OCI-LY7 (cell line): ENCODE measurements around the gene SIRPB1. TPM values are rescaled to one million over a fixed set of nuclear protein-coding genes. Genes with fewer than 3 reads are reported as not detected.

Experiments
- BruUV-seq: library from RNA; stranded (reverse); fragments of 400-500 nt; replicated peaks from 2 replicates; lab custom pipeline; 2021; lab: Mats Ljungman, UMichigan
- CTCF ChIA-PET: fragments of 300-600 bp; sonication (Branson Sonifier 250); formaldehyde crosslinking; loops from one replicate; lab custom pipeline; 2022; ENCODE audit warnings: antibody characterized with exemption; ENCODE audit not compliant: unreplicated experiment; lab: Charles Lee
- POLR2A ChIA-PET: fragments of 300-600 bp; sonication (Branson Sonifier 250); formaldehyde crosslinking; loops from one replicate; lab custom pipeline; 2022; ENCODE audit warnings: antibody characterized with exemption; lab: Charles Lee
- DNase-seq: peaks from one replicate; pipeline ENCODE4 v3.0.0-alpha.2; 2015; ENCODE audit warnings: low spot score
- H2AFZ ChIP-seq: fragments of 200-600 bp; sonication (generic), shearing (Covaris generic); 2 replicates; pipeline ENCODE4 v1.6.1; 2014; ENCODE audit warnings: mild to moderate bottlenecking, antibody characterized with exemption, low read length, moderate library complexity
- H3K27ac ChIP-seq: fragments of 200-600 bp; sonication (generic); 2 replicates; pipeline ENCODE4 v1.5.1; 2014; ENCODE audit warnings: mixed run types, low read depth, mild to moderate bottlenecking, moderate library complexity, low read length, inconsistent platforms; ENCODE audit not compliant: poor library complexity, severe bottlenecking
- H3K36me3 ChIP-seq: fragments of 200-600 bp; sonication (generic); 2 replicates; pipeline ENCODE4 v1.6.1; 2014; ENCODE audit warnings: mild to moderate bottlenecking, antibody characterized with exemption, low read length, moderate library complexity, mixed read lengths; ENCODE audit not compliant: insufficient read depth
- H3K4me1 ChIP-seq: fragments of 200-600 bp; sonication (generic); 2 replicates; pipeline ENCODE4 v1.5.1; 2014; ENCODE audit warnings: mild to moderate bottlenecking, low read length; ENCODE audit not compliant: insufficient read depth, poor library complexity, severe bottlenecking
- H3K4me2 ChIP-seq: fragments of 200-600 bp; sonication (generic); 2 replicates; pipeline ENCODE4 v1.6.1; 2014; ENCODE audit warnings: mild to moderate bottlenecking, low read length
- H3K4me3 ChIP-seq: fragments of 200-600 bp; sonication (generic); 2 replicates; pipeline ENCODE4 v1.5.1; 2014; ENCODE audit warnings: mild to moderate bottlenecking, low read depth, low read length; ENCODE audit not compliant: poor library complexity, severe bottlenecking
- H3K79me2 ChIP-seq: fragments of 200-600 bp; sonication (generic); 2 replicates; pipeline ENCODE4 v1.6.1; 2016; ENCODE audit warnings: low read depth, mild to moderate bottlenecking, low read length, moderate library complexity, mixed read lengths; ENCODE audit not compliant: insufficient read depth
- H3K9me2 ChIP-seq: fragments of 200-600 bp; sonication (generic); 2 replicates; pipeline ENCODE4 v1.6.1; 2016; ENCODE audit warnings: mild to moderate bottlenecking, low read length, mixed read lengths; ENCODE audit not compliant: insufficient read depth
- H3K9me3 ChIP-seq: fragments of 200-600 bp; sonication (generic); 2 replicates; pipeline ENCODE4 v1.6.1; 2014; ENCODE audit warnings: mild to moderate bottlenecking, mixed run types, low read length, mixed read lengths
- H4K20me1 ChIP-seq: fragments of 200-600 bp; sonication (generic); 2 replicates; pipeline ENCODE4 v1.6.1; 2014; ENCODE audit warnings: mild to moderate bottlenecking, antibody characterized with exemption, low read length, moderate library complexity, mixed read lengths; ENCODE audit not compliant: insufficient read depth
- CTCF ChIP-seq: fragments of 200-600 bp; sonication (generic); conservative IDR thresholded peaks from 2 replicates; pipeline ENCODE4 v1.5.1; 2014; ENCODE audit warnings: mild to moderate bottlenecking, antibody characterized with exemption, low read length, moderate library complexity, mixed read lengths
- EZH2phosphoT487 ChIP-seq: fragments of 200-600 bp; sonication (generic); IDR thresholded peaks from 2 replicates; pipeline ENCODE4 v1.6.1; 2018; ENCODE audit warnings: low read depth, borderline replicate concordance, mild to moderate bottlenecking, mixed run types, antibody characterized with exemption, low read length, moderate library complexity, mixed read lengths
- intact Hi-C: fragments of 100-400 bp; cut with micrococcal nuclease; formaldehyde crosslinking; loops from one replicate; pipeline ENCODE4 v1.10.0; 2022; ENCODE audit not compliant: unreplicated experiment
- total RNA-seq, 2 experiments: library from RNA; depleted of rRNA in 1 of 2; stranded (reverse); fragments of >200 nt in 1 of 2; shearing (Covaris generic) in 1 of 2; gene quantifications; 2 replicates each; pipeline ENCODE4 v1.2.3, GENCODE V29; 2014 to 2022

Gene SIRPB1
- total RNA-seq, 2 experiments from 2014 or later = not detected

- no peaks in the 10 kb centered on the region for H4K20me1 ChIP-seq
- TF ChIP-seq EZH2phosphoT487 (no peak), CTCF (no peak)
- no peak overlapping the region for H3K4me2 ChIP-seq
- no peaks in the 10 kb centered on the region for H3K9me2 ChIP-seq
- H3K4me1 ChIP-seq = no peaks in the 10 kb centered on the region
- no peak overlapping the region for H3K4me3 ChIP-seq
- no peaks in the 10 kb centered on the region for H3K36me3 ChIP-seq
- intact Hi-C loops = no loop called here
- CTCF ChIA-PET = no interaction called here
- no peak for DNase-seq
- H3K79me2 ChIP-seq = no peaks in the 10 kb centered on the region
- POLR2A ChIA-PET = no interaction called here
- no peak overlapping the region for H3K27ac ChIP-seq
- no TSS peak for BruUV-seq
- H3K9me3 ChIP-seq = no peaks in the 10 kb centered on the region
- no peak overlapping the region for H2AFZ ChIP-seq
Measured at GRCh38 chr20:1637755-1638154, 17.9 kb upstream of the SIRPB1 start.

GRCh38 chr20:1637226-1637625 lies 17.4 kb upstream of the SIRPB1 start:
- no TSS peak for BruUV-seq
- TF ChIP-seq EZH2phosphoT487 = no peak
- Histone ChIP-seq H3K4me2 (no peak overlapping the region), H3K79me2 (no peaks in the 10 kb centered on the region), H4K20me1 (no peaks in the 10 kb centered on the region), H2AFZ (no peak overlapping the region), H3K9me3 (no peaks in the 10 kb centered on the region), H3K9me2 (no peaks in the 10 kb centered on the region), H3K4me1 (no peaks in the 10 kb centered on the region), H3K27ac (no peak overlapping the region), H3K36me3 (no peaks in the 10 kb centered on the region), H3K4me3 (no peak overlapping the region)
- DNase-seq = no peak
- POLR2A ChIA-PET = no interaction called here
- intact Hi-C loops = no loop called here
- CTCF ChIA-PET = no interaction called here

GRCh38 chr20:1636621-1637020 lies 16.8 kb upstream of the SIRPB1 start:
- CTCF ChIA-PET = interaction anchor here (0.6 kb wide), 1 partner anchor 128 kb away, joined by 3 read pairs; no protein-coding TSS in a partner anchor
- 0 out of 2 replicates have a peak, but pooled peaks have one; percentile 10 for TF ChIP-seq CTCF
- no peak for TF ChIP-seq EZH2phosphoT487
- H3K36me3 ChIP-seq = no peaks in the 10 kb centered on the region
- no peak overlapping the region for H2AFZ ChIP-seq
- no peak overlapping the region for H3K27ac ChIP-seq
- no peaks in the 10 kb centered on the region for H3K4me1 ChIP-seq
- no peaks in the 10 kb centered on the region for H3K79me2 ChIP-seq
- BruUV-seq = no TSS peak
- H3K4me3 ChIP-seq = no peak overlapping the region
- intact Hi-C loops = no loop called here
- no peaks in the 10 kb centered on the region for H4K20me1 ChIP-seq
- DNase-seq = no peak
- no peaks in the 10 kb centered on the region for H3K9me3 ChIP-seq
- POLR2A ChIA-PET = no interaction called here
- H3K4me2 ChIP-seq = no peak overlapping the region
- no peaks in the 10 kb centered on the region for H3K9me2 ChIP-seq
